Omental fat pad (tissue), 4 donors: ENCODE data around the gene UVSSA. TPM values are rescaled to one million over a fixed set of nuclear protein-coding genes. Genes with fewer than 3 reads are reported as not detected.
"Not testable (repeated sequence)": the region's sequence is repeated elsewhere in the genome, so short reads cannot be mapped to it uniquely, and the experiment has no call there.

Source experiments
- ATAC-seq: fragments of 150-250 bp; one replicate; pipeline ENCODE4 v1.9.1; 2016; ENCODE audit warnings: mild to moderate bottlenecking, moderate library complexity; ENCODE audit not compliant: low FRiP score
- DNase-seq: peaks from one replicate; pipeline ENCODE4 v3.0.0-alpha.2; 2019; ENCODE audit warnings: low spot score
- CTCF ChIP-seq, 3 donors: fragments of 450-650 bp; IDR thresholded peaks; one replicate each; pipeline ENCODE4 v1.5.1; 2016 to 2017; ENCODE audit warnings: antibody characterized with exemption in 3 of 3, mild to moderate bottlenecking in 3 of 3, moderate library complexity in 2 of 3
- total RNA-seq, 4 donors: library from RNA; depleted of rRNA; stranded (reverse); fragments of >200 nt; gene quantifications; one replicate each; pipeline ENCODE4 v1.1.0, GENCODE V29; 2016

Gene UVSSA
- total RNA-seq, 4 donors from 2014 or later: 10.2 to 28.2 (median 13.0) TPM

- DNase-seq (no peak), ATAC-seq (no peak)
- no peak for TF ChIP-seq CTCF (IDR thresholded peaks at IDR 0.05)
Observed at GRCh38 chr4:1318046-1318375, 29.0 kb upstream of the UVSSA start.

DNA sequence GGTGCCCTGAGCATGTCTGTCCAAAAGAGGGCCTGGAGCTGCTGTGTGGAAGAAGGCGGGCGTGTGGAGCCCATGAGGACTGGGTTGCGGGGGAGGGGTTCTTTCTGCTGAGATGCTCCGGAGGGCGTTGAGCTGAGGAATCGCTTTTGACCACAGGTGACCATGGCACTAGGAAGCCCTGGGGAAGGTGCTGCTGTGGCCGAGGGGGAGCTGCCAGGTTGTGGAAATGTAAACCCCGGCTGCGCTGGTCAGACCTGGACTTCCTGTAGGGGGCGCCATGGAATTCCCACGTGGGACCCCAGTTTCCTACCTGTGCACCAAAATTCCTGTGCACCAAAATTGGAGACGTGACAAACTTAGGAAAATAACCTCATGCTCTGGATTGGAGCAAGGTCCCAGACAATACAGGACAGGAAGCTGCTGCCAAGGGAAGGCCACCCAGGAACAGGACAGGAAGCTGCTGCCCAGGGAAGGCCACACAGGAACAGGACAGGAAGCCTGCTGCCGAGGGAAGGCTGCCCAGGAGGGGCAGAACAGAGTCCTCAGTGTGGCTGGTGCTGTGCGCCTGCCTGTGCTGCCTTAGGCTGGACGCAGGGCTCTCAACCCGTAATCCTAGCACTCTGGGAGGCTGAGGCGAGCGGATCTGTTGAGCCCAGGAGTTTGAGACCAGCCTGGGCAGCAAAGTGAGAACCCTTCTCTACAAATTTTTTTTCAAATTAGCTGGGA is 28.4 kb upstream of the UVSSA start:
- no peak for TF ChIP-seq CTCF (IDR thresholded peaks at IDR 0.05)
- no peak for DNase-seq

DNA sequence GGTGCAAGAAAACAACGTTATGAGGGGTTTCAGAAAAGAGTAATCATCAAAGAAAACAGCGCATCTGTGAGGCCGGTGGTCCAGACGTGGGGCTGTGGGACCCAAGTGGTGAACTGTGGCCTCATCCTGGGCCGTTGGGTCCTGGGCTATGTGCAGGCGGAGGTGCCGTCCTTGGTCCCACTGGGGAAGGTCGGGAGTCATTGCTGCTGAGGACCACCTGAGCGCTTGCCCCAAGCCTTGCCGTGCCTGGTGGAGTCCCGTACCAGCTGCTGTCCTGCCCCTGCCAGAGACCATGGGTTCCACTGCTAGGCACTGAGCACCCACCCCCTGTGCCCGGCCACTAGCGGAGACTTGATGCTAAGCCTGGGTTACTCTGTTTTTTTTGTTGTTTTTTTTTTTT is 25.5 kb upstream of the UVSSA start:
- DNase-seq (no peak), ATAC-seq (no peak)
- no peak for TF ChIP-seq CTCF (IDR thresholded peaks at IDR 0.05)

More for the DNA sequence above, 28.4 kb upstream of the UVSSA start:
- ATAC-seq: no peak

GRCh38 chr4:1321946-1322650 is 24.9 kb upstream of the UVSSA start:
- ATAC-seq (no peak), DNase-seq (no peak)

GRCh38 chr4:1323280-1323634 is 23.8 kb upstream of the UVSSA start:
- TF ChIP-seq CTCF (IDR thresholded peaks at IDR 0.05): no peak
- DNase-seq (no peak), ATAC-seq (no peak)

More at GRCh38 chr4:1321946-1322650, 24.9 kb upstream of the UVSSA start:
- TF ChIP-seq CTCF (IDR thresholded peaks at IDR 0.05): no peak

- ATAC-seq (no peak), DNase-seq (no peak)
- TF ChIP-seq CTCF (IDR thresholded peaks at IDR 0.05): no peak
Observed at GRCh38 chr4:1323635-1324442, 23.2 kb upstream of the UVSSA start.

DNA sequence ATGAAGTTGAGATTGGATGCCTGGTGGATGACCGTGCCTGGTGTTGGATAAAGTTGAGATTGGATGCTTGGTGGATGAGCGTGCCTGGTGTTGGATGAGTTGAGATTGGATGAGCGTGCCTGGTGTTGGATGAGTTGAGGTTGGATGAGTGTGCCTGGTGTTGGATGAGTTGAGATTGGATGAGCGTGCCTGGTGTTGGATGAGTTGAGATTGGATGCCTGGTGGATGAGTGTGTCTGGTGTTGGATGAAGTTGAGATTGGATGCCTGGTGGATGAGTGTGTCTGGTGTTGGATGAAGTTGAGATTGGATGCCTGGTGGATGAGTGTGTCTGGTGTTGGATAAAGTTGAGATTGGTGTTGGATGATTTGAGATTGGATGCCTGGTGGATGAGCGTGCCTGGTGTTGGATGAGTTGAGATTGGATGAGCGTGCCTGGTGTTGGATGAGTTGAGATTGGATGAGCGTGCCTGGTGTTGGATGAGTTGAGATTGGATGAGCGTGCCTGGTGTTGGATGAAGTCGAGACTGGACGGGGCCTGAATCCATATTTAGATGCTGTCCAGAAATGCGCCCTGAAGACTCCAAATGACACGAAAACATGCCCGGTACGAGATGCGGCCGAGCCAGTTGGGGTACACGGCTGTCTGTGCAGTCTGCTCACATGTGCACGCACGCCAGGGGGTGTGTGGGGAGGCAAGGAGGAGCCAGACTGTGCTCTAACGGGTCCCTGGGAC is 22.4 kb upstream of the UVSSA start:
- ATAC-seq, DNase-seq: not testable (repeated sequence)
